Karpas-422 (cell line): Measurements from ENCODE around the gene CCDC191. TPM values are rescaled to one million over a fixed set of nuclear protein-coding genes. Genes with fewer than 3 reads are reported as not detected.

ENCODE experiments used
- DNase-seq: peaks from one replicate; pipeline ENCODE4 v3.0.0-alpha.2; 2015
- H2AFZ ChIP-seq: fragments of 200-600 bp; sonication (generic); 2 replicates; pipeline ENCODE4 v1.6.1; 2014; ENCODE audit warnings: antibody characterized with exemption, low read length, mixed read lengths
- H3K27ac ChIP-seq: fragments of 200-600 bp; sonication (generic); 2 replicates; pipeline ENCODE4 v1.5.1; 2014; ENCODE audit warnings: mild to moderate bottlenecking, low read length, moderate library complexity
- H3K27me3 ChIP-seq: fragments of 200-600 bp; sonication (generic); 2 replicates; pipeline ENCODE4 v1.6.1; 2014; ENCODE audit warnings: low read length, mixed read lengths
- H3K36me3 ChIP-seq: fragments of 200-600 bp; sonication (generic); 2 replicates; pipeline ENCODE4 v1.6.1; 2014; ENCODE audit warnings: low read length, mixed read lengths; ENCODE audit not compliant: insufficient read depth
- H3K4me1 ChIP-seq: fragments of 200-600 bp; sonication (generic); 2 replicates; pipeline ENCODE4 v1.6.1; 2014; ENCODE audit warnings: mild to moderate bottlenecking, low read length, mixed read lengths
- H3K4me2 ChIP-seq: fragments of 200-600 bp; sonication (generic); 2 replicates; pipeline ENCODE4 v1.6.1; 2014; ENCODE audit warnings: low read length, low read depth, mild to moderate bottlenecking; ENCODE audit not compliant: poor library complexity, severe bottlenecking
- H3K4me3 ChIP-seq: fragments of 200-600 bp; sonication (generic); 2 replicates; pipeline ENCODE4 v1.5.1; 2014; ENCODE audit warnings: mild to moderate bottlenecking, antibody characterized with exemption, low read length, mixed read lengths
- H3K79me2 ChIP-seq: fragments of 200-600 bp; sonication (generic); 2 replicates; pipeline ENCODE4 v1.6.1; 2014; ENCODE audit warnings: mild to moderate bottlenecking, low read length, mixed read lengths
- H3K9ac ChIP-seq: fragments of 200-600 bp; sonication (generic); 2 replicates; pipeline ENCODE4 v1.6.0; 2014; ENCODE audit warnings: low read length
- H3K9me2 ChIP-seq: fragments of 200-600 bp; sonication (generic), shearing (Covaris generic); replicated peaks from 2 replicates; pipeline ENCODE4 v1.6.0; 2014; ENCODE audit warnings: mild to moderate bottlenecking, low read length, moderate library complexity; ENCODE audit not compliant: insufficient read depth
- H3K9me3 ChIP-seq: fragments of 300-700, 200-600 bp; sonication (generic); 2 replicates; pipeline ENCODE4 v1.6.1; 2014; ENCODE audit warnings: low read length, mixed read lengths
- H4K20me1 ChIP-seq: fragments of 200-600 bp; sonication (generic); 2 replicates; pipeline ENCODE4 v1.6.1; 2014; ENCODE audit warnings: mild to moderate bottlenecking, antibody characterized with exemption, low read length, low read depth; ENCODE audit not compliant: insufficient read depth
- total RNA-seq: library from RNA; depleted of rRNA; stranded (reverse); fragments of >200 nt; shearing (Covaris generic); gene quantifications from 2 replicates; pipeline ENCODE4 v1.2.3, GENCODE V29; 2014; ENCODE audit warnings: low replicate concordance

Gene CCDC191
- total RNA-seq, 1 experiment from 2014 or later = 2.8 TPM

- Histone ChIP-seq H3K27ac (no peak overlapping the region), H4K20me1 (no peaks in the 10 kb centered on the region), H3K36me3 (peaks cover 1% of the 10 kb centered on the region), H3K27me3 (no peaks in the 10 kb centered on the region), H2AFZ (no peak overlapping the region), H3K9me3 (no peaks in the 10 kb centered on the region), H3K4me3 (no peak overlapping the region), H3K9me2 (no peaks in the 10 kb centered on the region), H3K4me2 (no peak overlapping the region), H3K9ac (no peak overlapping the region), H3K4me1 (no peaks in the 10 kb centered on the region), H3K79me2 (no peaks in the 10 kb centered on the region)
- no peak for DNase-seq
Observed at GRCh38 chr3:114093016-114093380, 36.7 kb upstream of the CCDC191 start.

GRCh38 chr3:114092151-114093015, 36.1 kb upstream of the CCDC191 start:
- Histone ChIP-seq H3K4me3 (no peak overlapping the region), H3K9me3 (no peaks in the 10 kb centered on the region), H3K4me2 (no peak overlapping the region), H3K9ac (no peak overlapping the region), H3K4me1 (no peaks in the 10 kb centered on the region), H3K27ac (no peak overlapping the region), H3K9me2 (no peaks in the 10 kb centered on the region), H3K27me3 (no peaks in the 10 kb centered on the region), H3K36me3 (peaks cover 4% of the 10 kb centered on the region), H4K20me1 (no peaks in the 10 kb centered on the region), H2AFZ (no peak overlapping the region), H3K79me2 (no peaks in the 10 kb centered on the region)
- DNase-seq = no peak

GRCh38 chr3:114089675-114090074, 33.3 kb upstream of the CCDC191 start:
- Histone ChIP-seq H3K27me3 (no peaks in the 10 kb centered on the region), H2AFZ (no peak overlapping the region), H3K27ac (no peak overlapping the region), H3K4me2 (no peak overlapping the region), H3K4me3 (no peak overlapping the region), H3K9ac (no peak overlapping the region), H4K20me1 (no peaks in the 10 kb centered on the region), H3K9me3 (no peaks in the 10 kb centered on the region), H3K4me1 (no peaks in the 10 kb centered on the region), H3K9me2 (no peaks in the 10 kb centered on the region), H3K36me3 (peaks cover 27% of the 10 kb centered on the region), H3K79me2 (no peaks in the 10 kb centered on the region)
- DNase-seq = no peak

GRCh38 chr3:114086356-114086755, 30.0 kb upstream of the CCDC191 start:
- Histone ChIP-seq H3K9me3 (no peaks in the 10 kb centered on the region), H3K9ac (no peak overlapping the region), H3K4me3 (no peak overlapping the region), H3K4me1 (no peaks in the 10 kb centered on the region), H3K36me3 (peaks cover 43% of the 10 kb centered on the region), H3K27ac (no peak overlapping the region), H3K9me2 (no peaks in the 10 kb centered on the region), H2AFZ (no peak overlapping the region), H3K79me2 (peaks cover 3% of the 10 kb centered on the region; the same call in 1 of the 2 replicates), H3K4me2 (no peak overlapping the region), H3K27me3 (no peaks in the 10 kb centered on the region), H4K20me1 (no peaks in the 10 kb centered on the region)
- no peak for DNase-seq

- H3K36me3 ChIP-seq = peaks cover 72% of the 10 kb centered on the region
- H3K27me3 ChIP-seq = no peaks in the 10 kb centered on the region
- H3K27ac ChIP-seq = no peak overlapping the region
- no peaks in the 10 kb centered on the region for H3K9me3 ChIP-seq
- DNase-seq = no peak
- no peaks in the 10 kb centered on the region for H3K4me1 ChIP-seq
- H3K9me2 ChIP-seq = no peaks in the 10 kb centered on the region
- no peaks in the 10 kb centered on the region for H4K20me1 ChIP-seq
- no peak overlapping the region for H3K4me3 ChIP-seq
- peaks cover 3% of the 10 kb centered on the region; the same call in 1 of the 2 replicates for H3K79me2 ChIP-seq
- H3K4me2 ChIP-seq = no peak overlapping the region
- no peak overlapping the region for H2AFZ ChIP-seq
- no peak overlapping the region for H3K9ac ChIP-seq
Observed at GRCh38 chr3:114083112-114083511, 26.8 kb upstream of the CCDC191 start.

GRCh38 chr3:114081037-114081436, 24.7 kb upstream of the CCDC191 start:
- Histone ChIP-seq H3K4me2 (no peak overlapping the region), H3K27me3 (no peaks in the 10 kb centered on the region), H3K36me3 (peaks cover 67% of the 10 kb centered on the region; the same call in 1 of the 2 replicates), H4K20me1 (no peaks in the 10 kb centered on the region), H3K4me1 (no peaks in the 10 kb centered on the region), H3K4me3 (no peak overlapping the region), H3K79me2 (peaks cover 3% of the 10 kb centered on the region; the same call in 1 of the 2 replicates), H3K27ac (no peak overlapping the region), H3K9me2 (no peaks in the 10 kb centered on the region), H3K9me3 (no peaks in the 10 kb centered on the region), H2AFZ (no peak overlapping the region), H3K9ac (no peak overlapping the region)
- DNase-seq = no peak

GRCh38 chr3:114080201-114080600, 23.9 kb upstream of the CCDC191 start:
- no peaks in the 10 kb centered on the region for H4K20me1 ChIP-seq
- no peak overlapping the region for H3K4me2 ChIP-seq
- DNase-seq = no peak
- H3K79me2 ChIP-seq = peaks cover 3% of the 10 kb centered on the region; the same call in 1 of the 2 replicates
- no peak overlapping the region for H2AFZ ChIP-seq
- no peaks in the 10 kb centered on the region for H3K4me1 ChIP-seq
- peaks cover 65% of the 10 kb centered on the region; the same call in 1 of the 2 replicates for H3K36me3 ChIP-seq
- H3K9me2 ChIP-seq = no peaks in the 10 kb centered on the region
- no peak overlapping the region for H3K27ac ChIP-seq
- no peak overlapping the region for H3K4me3 ChIP-seq
- H3K9ac ChIP-seq = no peak overlapping the region
- no peaks in the 10 kb centered on the region for H3K9me3 ChIP-seq
- no peaks in the 10 kb centered on the region for H3K27me3 ChIP-seq

GRCh38 chr3:114079761-114080160, 23.4 kb upstream of the CCDC191 start:
- Histone ChIP-seq H3K36me3 (peaks cover 67% of the 10 kb centered on the region), H3K79me2 (peaks cover 3% of the 10 kb centered on the region; the same call in 1 of the 2 replicates), H3K4me2 (no peak overlapping the region), H3K4me1 (no peaks in the 10 kb centered on the region), H3K9ac (no peak overlapping the region), H3K9me2 (no peaks in the 10 kb centered on the region), H3K27me3 (no peaks in the 10 kb centered on the region), H4K20me1 (no peaks in the 10 kb centered on the region), H3K27ac (no peak overlapping the region), H2AFZ (no peak overlapping the region), H3K9me3 (no peaks in the 10 kb centered on the region), H3K4me3 (no peak overlapping the region)
- no peak for DNase-seq
